Heart right ventricle (tissue), 16 donors: Measurements from ENCODE around the gene RFX1. TPM values are rescaled to one million over a fixed set of nuclear protein-coding genes. Genes with fewer than 3 reads are reported as not detected.
"Not testable (repeated sequence)": the region's sequence is repeated elsewhere in the genome, so short reads cannot be mapped to it uniquely, and the experiment has no call there.

Source experiments
- ATAC-seq, 8 donors: fragments of 200-7000 bp; cut with Tn5 transposase; one replicate each; pipeline ENCODE4 v1.9.1; 2020; ENCODE audit warnings: mild to moderate bottlenecking in 8 of 8, moderate library complexity in 8 of 8, moderate number of reproducible peaks in 1 of 8
- DNase-seq, 2 donors: peaks; one replicate each; pipeline ENCODE4 v3.0.0-alpha.2; 2020
- H3K27ac ChIP-seq, 10 donors: fragments of 200-600 bp; sonication (generic) in 2 of 10; one replicate each; pipeline versions ENCODE4 v1.5.0 to v1.8.0; 2020 to 2022; ENCODE audit warnings: mild to moderate bottlenecking in 3 of 10
- H3K27me3 ChIP-seq, 7 donors: fragments of 200-600 bp; one replicate each; pipeline ENCODE4 v1.8.0; 2021 to 2022; ENCODE audit warnings: mild to moderate bottlenecking in 2 of 7
- H3K36me3 ChIP-seq, 9 donors: fragments of 200-600 bp; sonication (generic) in 1 of 9; one replicate each; pipeline versions ENCODE4 v1.5.0 to v1.8.0; 2020 to 2022; ENCODE audit warnings: mild to moderate bottlenecking in 2 of 9
- H3K4me1 ChIP-seq, 9 donors: fragments of 200-600 bp; sonication (generic) in 1 of 9; one replicate each; pipeline versions ENCODE4 v1.5.0 to v1.8.0; 2020 to 2022; ENCODE audit warnings: mild to moderate bottlenecking in 4 of 9
- H3K4me3 ChIP-seq, 10 donors: fragments of 200-600 bp; sonication (generic) in 2 of 10; one replicate each; pipeline versions ENCODE4 v1.5.0 to v1.8.0; 2020 to 2022; ENCODE audit warnings: mild to moderate bottlenecking in 7 of 10, moderate library complexity in 2 of 10
- H3K9me3 ChIP-seq, 11 donors: fragments of 200-600 bp in 10 of 11; sonication (generic) in 2 of 11; one replicate each; pipeline versions ENCODE4 v1.5.0 to v1.8.0; 2013 to 2022; ENCODE audit warnings: mild to moderate bottlenecking in 2 of 11, control low read depth in 1 of 11, moderate library complexity in 1 of 11
- CTCF ChIP-seq, 9 donors: fragments of 200-600 bp; sonication (generic) in 2 of 9; IDR thresholded peaks; one replicate each; pipeline versions ENCODE4 v1.5.0 to v1.8.0; 2021 to 2022; ENCODE audit warnings: antibody characterized with exemption in 9 of 9, mild to moderate bottlenecking in 5 of 9, moderate library complexity in 1 of 9
- WGBS, 2 donors: extraction: QIAGEN DNeasy Blood & Tissue Kit; methylation state at CpG; one replicate each; pipeline ENCODE4 v1.1.7; 2013; ENCODE audit warnings: inconsistent platforms in 1 of 2; 5-methylcytosine and 5-hydroxymethylcytosine counted together
- intact Hi-C, 10 donors: fragments of 100-400 bp; cut with DNase I; formaldehyde crosslinking; loops; one replicate each; pipeline versions ENCODE4 v1.11.1 to v1.14.2; 2022
- polyA plus RNA-seq, 2 donors: library from polyadenylated mRNA; stranded (reverse); fragments of 200-250 nt; gene quantifications; one replicate each; pipeline ENCODE4 v1.2.3, GENCODE V29; 2013
- total RNA-seq, 10 donors: library from RNA; stranded (reverse); fragmentation: NEBNext Ultra II Directional in 3 of 10; extraction: Animal tissue kit (Norgen Biotek cat#: 25700) in 3 of 10; gene quantifications; one replicate each; pipeline versions ENCODE4 v1.2.1 to v1.2.4, GENCODE V29; 2021 to 2023
- donor health status: Arrhythmogenic right ventricular cardiomyopathy.
- donor health status: ischemic (EF 13 %, LVEDD 7.1; RV severe dilation, severe dysfunction).
- donor health status: healthy with polysubstance abuse.
- donor health status: DM: no; HTN: yes; CAD: no.
- donor health status: DM: no; HTN: no; CAD: no.
- donor health status: ischemic (EF 25% LVEDD 6.9; RV normal size, moderate dysfunction).
- donor health status: ischemic (EF 25% LVEDD 5.7; RV mildly dilated, moderate dysfunction).
- donor health status: healthy.
- donor health status: DM: yes; HTN: yes; CAD: no.
- donor health status: Ischemic cardiomyopathy.
- donor health status: ischemic (EF 35%, LVEDD 5.7; RV mildly dilated, moderate dysfunction).
- donor health status: nonischemic (EF 11% LVEDD 7.7; RV severe dilation, severe dysfunction).
- donor health status: DM: yes; HTN: yes; CAD: no.
- donor health status: PGD.
- donor health status: ischemic (EF 29% LVEDD 5.4; RV normal size, mild dysfunction).
- donor health status: nonischemic (EF 23%, LVEDD 6.1; RV moderate dilation, normal function).

RFX1 gene
- total and polyA plus RNA-seq, 12 donors, result 2.7 to 15.8 (median 11.8) TPM

GRCh38 chr19:14050512-14050911 lies 44.4 kb upstream of the RFX1 start:
- Histone ChIP-seq H3K4me3 (no peak overlapping the region), H3K9me3 (peaks cover 0 to 14% (median 0%) of the 10 kb centered on the region in 11 donors), H3K36me3 (peaks cover 0 to 56% (median 0%) of the 10 kb centered on the region in 9 donors), H3K27ac (no peak overlapping the region), H3K27me3 (no peaks in the 10 kb centered on the region), H3K4me1 (no peaks in the 10 kb centered on the region)
- ATAC-seq (no peak), DNase-seq (no peak)
- no peak for TF ChIP-seq CTCF (IDR thresholded peaks at IDR 0.05)
- WGBS, 2 donors, result 94 to 99% methylated on average over 4 of the region's 4 CpGs
- intact Hi-C loops, result loop anchor here in 3 of 10 donors (5.0 kb wide), 2 partner anchors 158 to 168 kb away; no protein-coding TSS in a partner anchor

GRCh38 chr19:14048443-14049153 lies 42.5 kb upstream of the RFX1 start:
- Histone ChIP-seq H3K27me3 (no peaks in the 10 kb centered on the region), H3K4me3 (no peak overlapping the region), H3K9me3 (peaks cover 0 to 13% (median 0%) of the 10 kb centered on the region in 11 donors), H3K4me1 (no peaks in the 10 kb centered on the region), H3K36me3 (peaks cover 0 to 69% (median 0%) of the 10 kb centered on the region in 9 donors), H3K27ac (no peak overlapping the region)
- intact Hi-C loops, result loop anchor here in 3 of 10 donors (10.0 kb wide), 4 partner anchors 84 to 454 kb away; partner anchors contain the start of gene DCAF15 (in 1 of the 3)
- ATAC-seq (peak in 6 of 8 donors; percentile 41 to 71 (median 60)), DNase-seq (peak; percentile 42 to 67)
- WGBS, 2 donors, result 81 to 83% methylated on average over 8 of the region's 8 CpGs
- TF ChIP-seq CTCF (IDR thresholded peaks at IDR 0.05), result peak; percentile 64 to 95 (median 81)

GRCh38 chr19:14047866-14048265 lies 41.7 kb upstream of the RFX1 start:
- H3K4me1 ChIP-seq, H3K27me3 ChIP-seq, H3K4me3 ChIP-seq, ATAC-seq, H3K9me3 ChIP-seq, H3K27ac ChIP-seq, DNase-seq: not testable (repeated sequence)
- intact Hi-C loops, result loop anchor here in 3 of 10 donors (10.0 kb wide), 4 partner anchors 83 to 453 kb away; partner anchors contain the start of gene DCAF15 (in 1 of the 3)
- H3K36me3 ChIP-seq, result peaks cover 0 to 68% (median 0%) of the 10 kb centered on the region in 9 donors
- 96 to 99% methylated on average over 10 of the region's 10 CpGs for WGBS, 2 donors

- TF ChIP-seq CTCF (IDR thresholded peaks at IDR 0.05), result peak in 8 of 9 donors; percentile 14 to 77 (median 62)
- Histone ChIP-seq H3K27ac (peak overlapping the region; percentile 6 to 68 (median 50)), H3K4me1 (peaks cover 0 to 10% (median 9%) of the 10 kb centered on the region in 9 donors), H3K36me3 (peaks cover 0 to 60% (median 0%) of the 10 kb centered on the region in 9 donors)
- WGBS, 2 donors, result 52 to 53% methylated on average over 19 of the region's 19 CpGs
- not testable (repeated sequence) for H3K9me3 ChIP-seq, H3K4me3 ChIP-seq, H3K27me3 ChIP-seq
- ATAC-seq (peak; percentile 62 to 88 (median 82)), DNase-seq (peak in 1 of 2 donors; percentile 60)
- intact Hi-C loops, result loop anchor here in 6 of 10 donors (1.0 to 10.0 kb wide), 7 partner anchors 78 to 448 kb away; partner anchors contain the start of gene DCAF15 (in 1 of the 6)
These were observed 36.8 kb upstream of the RFX1 start for GRCh38 chr19:14042659-14043608.
